A549 (cell line): ENCODE results near the gene ASZ1. TPM values are rescaled to one million over a fixed set of nuclear protein-coding genes. Genes with fewer than 3 reads are reported as not detected.

Experiments used
- ATAC-seq, 2 experiments: fragments of 200-7000 bp in 1 of 2; fragments of >200 bp in 1 of 2; cut with Nextera tagmentation in 1 of 2; cut with Tn5 transposase in 1 of 2; 3 replicates each; pipeline versions ENCODE4 v1.8.0 to v1.9.1; 2018 to 2020; ENCODE audit warnings: mild to moderate bottlenecking in 1 of 2, moderate library complexity in 1 of 2
- CTCF ChIA-PET: fragments of 300-600 bp; sonication (Branson Sonifier 250); formaldehyde crosslinking; extraction: SDS; loops from one replicate; lab custom pipeline; 2021; ENCODE audit warnings: antibody characterized with exemption, inconsistent platforms; lab: Yijun Ruan, JAX
- POLR2A ChIA-PET: fragments of 350-600 bp; formaldehyde crosslinking; extraction: SDS; loops from one replicate; lab custom pipeline; 2021; ENCODE audit warnings: antibody characterized with exemption, inconsistent platforms; lab: Yijun Ruan, JAX
- DNase-seq, 2 experiments: peaks; one replicate each; pipeline versions ENCODE4 v3.0.0 to v3.0.0-alpha.2; 2011 to 2016; ENCODE audit warnings: low read depth in 1 of 2, low spot score in 1 of 2
- FAIRE-seq: peaks from 2 replicates; lab custom pipeline; 2011; peaks lifted over from hg19 to GRCh38; lab: Jason Lieb, UNC
- H3K27ac ChIP-seq, 2 experiments: fragments of >200 bp; sonication (Bioruptor Twin); formaldehyde crosslinking; 3 replicates each; pipeline ENCODE4 v1.5.1; 2016 to 2017
- H3K4me1 ChIP-seq: fragments of >200 bp; sonication (Bioruptor Twin); formaldehyde crosslinking; 3 replicates; pipeline ENCODE4 v1.6.1; 2016
- H3K4me2 ChIP-seq: fragments of >200 bp; sonication (Bioruptor Twin); formaldehyde crosslinking; 3 replicates; pipeline ENCODE4 v1.6.1; 2016
- H3K4me3 ChIP-seq: fragments of >200 bp; sonication (Bioruptor Twin); formaldehyde crosslinking; 3 replicates; pipeline ENCODE4 v1.5.1; 2016
- H3K9me3 ChIP-seq: fragments of >200 bp; sonication (Bioruptor Twin); formaldehyde crosslinking; 3 replicates; pipeline ENCODE4 v1.6.1; 2016
- BHLHE40 ChIP-seq: IDR thresholded peaks from 2 replicates; pipeline ENCODE4 v1.6.1; 2012; ENCODE audit warnings: low read depth, low read length, inconsistent platforms
- EHF ChIP-seq: fragments of 250-450 bp; sonication (Bioruptor Pico); IDR thresholded peaks from 2 replicates; pipeline ENCODE4 v1.5.0; 2020; ENCODE audit warnings: mild to moderate bottlenecking
- FOXS1 ChIP-seq: fragments of 250-450 bp; sonication (Bioruptor Pico); IDR thresholded peaks from 2 replicates; pipeline ENCODE4 v1.5.0; 2020; ENCODE audit warnings: mild to moderate bottlenecking, moderate library complexity
- HEYL ChIP-seq: fragments of 250-450 bp; sonication (Bioruptor Pico); IDR thresholded peaks from 2 replicates; pipeline ENCODE4 v1.8.0; 2021; ENCODE audit warnings: mild to moderate bottlenecking, moderate library complexity
- KDM1A ChIP-seq: fragments of 200-600 bp; sonication (generic); IDR thresholded peaks from 2 replicates; pipeline ENCODE4 v1.6.1; 2016; ENCODE audit warnings: low read depth, mild to moderate bottlenecking
- KDM5A ChIP-seq: fragments of 200-600 bp; sonication (generic); IDR thresholded peaks from 2 replicates; pipeline ENCODE4 v1.6.1; 2016; ENCODE audit warnings: antibody characterized with exemption, mild to moderate bottlenecking
- MYC ChIP-seq: IDR thresholded peaks from 2 replicates; pipeline ENCODE4 v1.6.1; 2012; ENCODE audit warnings: mild to moderate bottlenecking, inconsistent platforms, low read length, improper control_type of control experiment, borderline replicate concordance
- POLR2AphosphoS2 ChIP-seq: conservative IDR thresholded peaks from 2 replicates; pipeline ENCODE4 v1.6.1; 2012; ENCODE audit warnings: low read length, improper control_type of control experiment, inconsistent platforms
- RARB ChIP-seq: fragments of 250-450 bp; sonication (Bioruptor Pico); IDR thresholded peaks from 2 replicates; pipeline ENCODE4 v1.8.0; 2021; ENCODE audit warnings: mild to moderate bottlenecking, moderate library complexity
- TP53 ChIP-seq: fragments of 250-450 bp; sonication (Bioruptor Pico); IDR thresholded peaks from 2 replicates; pipeline ENCODE4 v1.5.0; 2021; ENCODE audit warnings: mild to moderate bottlenecking, moderate library complexity
- ZFP36 ChIP-seq: fragments of 450-650 bp; IDR thresholded peaks from 2 replicates; pipeline ENCODE4 v1.6.1; 2014; ENCODE audit warnings: borderline replicate concordance; ENCODE audit not compliant: partially characterized antibody
- WGBS: methylation state at CpG from one replicate; pipeline ENCODE4 v1.1.6; 2017; ENCODE audit errors: missing lambda C conversion rate; 5-methylcytosine and 5-hydroxymethylcytosine counted together
- polyA plus RNA-seq, 4 experiments: library from polyadenylated mRNA; depleted of rRNA in 3 of 4; stranded (reverse); fragments of >200 nt; fragmentation: RNase III in 1 of 4; extraction: RNeasy Plus Mini Kit Qiagen cat#74134 plus additional on column Dnase treatment in 1 of 4; gene quantifications; 2 replicates in 3 of 4; 3 replicates in 1 of 4; pipeline ENCODE4 v1.2.3, GENCODE V29; 2011 to 2017
- TF ChIP-seq, protein P1 (sequence below): fragments of 250-450 bp; sonication (Bioruptor Pico); IDR thresholded peaks from 2 replicates; pipeline ENCODE4 v1.5.0; 2021; ENCODE audit warnings: mild to moderate bottlenecking, moderate library complexity, borderline replicate concordance
- TF ChIP-seq, protein P2 (sequence below): fragments of 150-350 bp; IDR thresholded peaks from 2 replicates; pipeline ENCODE4 v1.6.1; 2014; ENCODE audit warnings: low read depth, mild to moderate bottlenecking, low read length
- TF ChIP-seq, protein P3 (sequence below): IDR thresholded peaks from 2 replicates; pipeline ENCODE4 v1.6.1; 2012
- TF ChIP-seq, protein P4 (sequence below): fragments of >200 bp; sonication (Bioruptor Twin); formaldehyde crosslinking; IDR thresholded peaks from 3 replicates; pipeline ENCODE4 v1.5.1; 2016

The ASZ1 gene
- polyA plus RNA-seq, 2 of the 4 experiments (the other 2 are of a cell fraction), result not detected

DNA sequence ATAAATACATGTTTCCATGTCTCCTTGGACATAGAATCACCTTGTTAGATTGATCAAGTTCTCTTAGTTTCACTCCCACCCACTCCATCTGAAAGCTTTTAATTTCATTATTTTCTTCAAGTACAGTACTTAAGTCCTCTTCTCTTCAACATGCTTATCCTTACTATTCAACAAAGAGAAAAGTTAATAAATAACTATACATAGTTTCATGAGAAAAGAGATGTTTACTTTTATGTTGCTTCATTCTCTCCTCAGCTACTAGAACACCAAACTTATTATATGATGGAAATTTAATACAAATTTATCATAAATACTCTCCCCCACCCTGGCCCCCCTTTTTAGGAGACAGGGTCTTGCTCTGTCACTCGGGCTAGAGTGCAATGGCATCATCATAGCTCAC, 33.5 kb downstream of the ASZ1 start:
- no peak for ATAC-seq

DNA sequence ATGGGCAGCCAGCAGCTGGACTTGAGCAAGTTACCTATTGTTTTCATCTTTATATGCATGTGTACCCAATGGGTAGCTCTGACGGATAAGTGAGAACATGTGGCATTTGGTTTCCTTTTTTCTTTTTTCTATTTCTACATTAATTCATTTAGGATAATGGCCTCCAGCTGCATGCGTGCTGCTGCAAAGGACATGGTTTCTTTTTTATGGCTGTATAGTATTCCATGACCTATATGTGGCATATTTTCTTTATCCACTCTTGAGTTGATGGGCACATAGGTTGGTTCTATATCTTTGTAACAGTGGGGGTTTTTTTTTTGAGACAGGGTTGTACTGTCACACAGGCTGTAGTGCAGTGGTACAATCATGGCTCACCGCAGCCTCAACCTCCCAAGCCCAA, 37.4 kb downstream of the ASZ1 start:
- no peak for DNase-seq
- no peak for FAIRE-seq
- H3K27ac ChIP-seq, result no peak overlapping the region
- H3K4me1 ChIP-seq, result peaks cover 11% of the 10 kb centered on the region; the same call in 2 of the 3 replicates
- ChIA-PET CTCF (interaction anchor here (0.8 to 1.1 kb wide), 2 partner anchors 326 to 742 kb away, joined by 4 read pairs; no protein-coding TSS in a partner anchor), POLR2A (no interaction called here)
- no peak for TF ChIP-seq TP53 (CRISPR knock-in tag)
- no peak for TF ChIP-seq EHF
- TF ChIP-seq, protein P1, sequence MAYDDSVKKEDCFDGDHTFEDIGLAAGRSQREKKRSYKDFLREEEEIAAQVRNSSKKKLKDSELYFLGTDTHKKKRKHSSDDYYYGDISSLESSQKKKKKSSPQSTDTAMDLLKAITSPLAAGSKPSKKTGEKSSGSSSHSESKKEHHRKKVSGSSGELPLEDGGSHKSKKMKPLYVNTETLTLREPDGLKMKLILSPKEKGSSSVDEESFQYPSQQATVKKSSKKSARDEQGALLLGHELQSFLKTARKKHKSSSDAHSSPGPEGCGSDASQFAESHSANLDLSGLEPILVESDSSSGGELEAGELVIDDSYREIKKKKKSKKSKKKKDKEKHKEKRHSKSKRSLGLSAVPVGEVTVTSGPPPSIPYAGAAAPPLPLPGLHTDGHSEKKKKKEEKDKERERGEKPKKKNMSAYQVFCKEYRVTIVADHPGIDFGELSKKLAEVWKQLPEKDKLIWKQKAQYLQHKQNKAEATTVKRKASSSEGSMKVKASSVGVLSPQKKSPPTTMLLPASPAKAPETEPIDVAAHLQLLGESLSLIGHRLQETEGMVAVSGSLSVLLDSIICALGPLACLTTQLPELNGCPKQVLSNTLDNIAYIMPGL (CRISPR knock-in tag), result no peak
- TF ChIP-seq POLR2AphosphoS2, result no peak
- TF ChIP-seq, protein P2, sequence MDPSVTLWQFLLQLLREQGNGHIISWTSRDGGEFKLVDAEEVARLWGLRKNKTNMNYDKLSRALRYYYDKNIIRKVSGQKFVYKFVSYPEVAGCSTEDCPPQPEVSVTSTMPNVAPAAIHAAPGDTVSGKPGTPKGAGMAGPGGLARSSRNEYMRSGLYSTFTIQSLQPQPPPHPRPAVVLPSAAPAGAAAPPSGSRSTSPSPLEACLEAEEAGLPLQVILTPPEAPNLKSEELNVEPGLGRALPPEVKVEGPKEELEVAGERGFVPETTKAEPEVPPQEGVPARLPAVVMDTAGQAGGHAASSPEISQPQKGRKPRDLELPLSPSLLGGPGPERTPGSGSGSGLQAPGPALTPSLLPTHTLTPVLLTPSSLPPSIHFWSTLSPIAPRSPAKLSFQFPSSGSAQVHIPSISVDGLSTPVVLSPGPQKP, result no peak
- no peak for TF ChIP-seq FOXS1 (CRISPR knock-in tag)
- no peak for TF ChIP-seq KDM1A
- TF ChIP-seq, protein P3, sequence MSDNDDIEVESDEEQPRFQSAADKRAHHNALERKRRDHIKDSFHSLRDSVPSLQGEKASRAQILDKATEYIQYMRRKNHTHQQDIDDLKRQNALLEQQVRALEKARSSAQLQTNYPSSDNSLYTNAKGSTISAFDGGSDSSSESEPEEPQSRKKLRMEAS, result no peak
- no peak for TF ChIP-seq MYC
- no peak overlapping the region for H3K4me2 ChIP-seq
- no peak overlapping the region for H3K4me3 ChIP-seq
- ATAC-seq, result no peak
- 64% methylated on average over 3 of the region's 3 CpGs for WGBS
- H3K9me3 ChIP-seq, result peaks cover 13% of the 10 kb centered on the region; the same call in 1 of the 3 replicates

More for the DNA sequence above, 33.5 kb downstream of the ASZ1 start:
- FAIRE-seq, result peak; percentile 23
- H3K4me3 ChIP-seq, result no peak overlapping the region
- peak overlapping the region; percentile 35; the same call in 2 of the 3 replicates for H3K4me2 ChIP-seq
- H3K4me1 ChIP-seq, result peaks cover 9% of the 10 kb centered on the region; the same call in 1 of the 3 replicates
- POLR2A ChIA-PET, result no interaction called here
- H3K27ac ChIP-seq, result no peak overlapping the region
- no peak for DNase-seq
- CTCF ChIA-PET, result no interaction called here
- TF ChIP-seq, protein P2, result no peak
- no peak for TF ChIP-seq RARB (CRISPR knock-in tag)
- TF ChIP-seq, protein P4, sequence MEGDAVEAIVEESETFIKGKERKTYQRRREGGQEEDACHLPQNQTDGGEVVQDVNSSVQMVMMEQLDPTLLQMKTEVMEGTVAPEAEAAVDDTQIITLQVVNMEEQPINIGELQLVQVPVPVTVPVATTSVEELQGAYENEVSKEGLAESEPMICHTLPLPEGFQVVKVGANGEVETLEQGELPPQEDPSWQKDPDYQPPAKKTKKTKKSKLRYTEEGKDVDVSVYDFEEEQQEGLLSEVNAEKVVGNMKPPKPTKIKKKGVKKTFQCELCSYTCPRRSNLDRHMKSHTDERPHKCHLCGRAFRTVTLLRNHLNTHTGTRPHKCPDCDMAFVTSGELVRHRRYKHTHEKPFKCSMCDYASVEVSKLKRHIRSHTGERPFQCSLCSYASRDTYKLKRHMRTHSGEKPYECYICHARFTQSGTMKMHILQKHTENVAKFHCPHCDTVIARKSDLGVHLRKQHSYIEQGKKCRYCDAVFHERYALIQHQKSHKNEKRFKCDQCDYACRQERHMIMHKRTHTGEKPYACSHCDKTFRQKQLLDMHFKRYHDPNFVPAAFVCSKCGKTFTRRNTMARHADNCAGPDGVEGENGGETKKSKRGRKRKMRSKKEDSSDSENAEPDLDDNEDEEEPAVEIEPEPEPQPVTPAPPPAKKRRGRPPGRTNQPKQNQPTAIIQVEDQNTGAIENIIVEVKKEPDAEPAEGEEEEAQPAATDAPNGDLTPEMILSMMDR, result no peak
- TF ChIP-seq BHLHE40, result no peak
- TF ChIP-seq KDM5A, result no peak
- no peak for TF ChIP-seq ZFP36
- no peak for TF ChIP-seq POLR2AphosphoS2
- TF ChIP-seq TP53 (CRISPR knock-in tag), result no peak
- TF ChIP-seq HEYL, result no peak
- H3K9me3 ChIP-seq, result peaks cover 5% of the 10 kb centered on the region; the same call in 1 of the 3 replicates
- 5% methylated on average over 1 of the region's 1 CpG for WGBS

DNA sequence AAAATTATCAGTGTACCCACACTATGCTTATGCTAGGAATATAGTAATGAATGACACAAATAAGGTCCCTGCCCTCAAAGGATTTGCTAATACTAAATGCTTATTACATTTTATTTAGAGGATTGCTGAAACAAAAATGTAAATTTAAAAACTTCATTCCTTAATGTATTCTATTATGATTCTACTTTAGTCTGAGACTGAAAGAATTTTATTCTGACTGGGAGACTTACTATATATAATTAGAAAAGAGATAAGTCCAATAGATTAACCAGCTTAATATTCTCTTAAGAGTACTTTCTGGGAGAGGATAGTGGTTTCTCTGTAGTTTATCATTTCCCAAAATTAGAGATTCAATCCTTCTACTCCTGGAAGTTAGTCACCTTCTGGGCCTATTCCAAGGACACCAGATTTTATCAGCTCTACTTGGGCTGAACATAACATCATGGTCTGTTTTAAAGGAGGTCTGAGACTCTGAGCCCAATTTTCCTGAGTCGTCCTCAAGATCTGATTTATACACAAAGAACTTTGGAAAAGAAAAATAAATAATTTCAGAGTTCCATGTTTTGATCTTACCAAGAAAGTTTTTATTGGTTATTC, 41.1 kb downstream of the ASZ1 start:
- WGBS, result 81% methylated on average over 1 of the region's 1 CpG
- FAIRE-seq (no peak), DNase-seq (no peak), ATAC-seq (no peak)
- ChIA-PET POLR2A (no interaction called here), CTCF (interaction anchor here (0.8 to 1.6 kb wide), 6 partner anchors 145 to 457 kb away, joined by 3 to 5 read pairs (median 3); no protein-coding TSS in a partner anchor)
- Histone ChIP-seq H3K9me3 (peaks cover 13% of the 10 kb centered on the region; the same call in 1 of the 3 replicates), H3K27ac (no peak overlapping the region), H3K4me3 (no peak overlapping the region), H3K4me1 (peaks cover 16% of the 10 kb centered on the region), H3K4me2 (no peak overlapping the region)
- TF ChIP-seq POLR2AphosphoS2, result no peak
